WTC11 (cell line): Measurements from ENCODE around the gene PHF11. TPM values are rescaled to one million over a fixed set of nuclear protein-coding genes. Genes with fewer than 3 reads are reported as not detected.

Experiments
- ATAC-seq: fragments of 200-7000 bp; cut with Tn5 transposase; 2 replicates; pipeline ENCODE4 v1.10.0; 2021; ENCODE audit warnings: mild to moderate bottlenecking, moderate library complexity
- CTCF ChIA-PET: fragments of 300-600 bp; sonication (Branson Sonifier 250); formaldehyde crosslinking; loops from one replicate; lab custom pipeline; 2021; ENCODE audit warnings: antibody characterized with exemption; lab: Charles Lee
- POLR2A ChIA-PET: fragments of 350-600 bp; sonication (Branson Sonifier 250); formaldehyde crosslinking; loops from one replicate; lab custom pipeline; 2021; ENCODE audit warnings: antibody characterized with exemption; lab: Charles Lee
- DNase-seq: peaks from one replicate; pipeline ENCODE4 v3.0.0; 2021; ENCODE audit warnings: low spot score
- H3K27ac Mint-ChIP-seq: 2 replicates; pipeline ENCODE4 v1.8.0; 2021; ENCODE audit warnings: mixed read lengths
- H3K27me3 Mint-ChIP-seq: 2 replicates; pipeline ENCODE4 v1.8.0; 2021; ENCODE audit warnings: low read depth, mild to moderate bottlenecking, moderate library complexity, mixed read lengths
- H3K36me3 Mint-ChIP-seq: 2 replicates; pipeline ENCODE4 v1.8.0; 2021; ENCODE audit warnings: mixed read lengths
- H3K4me1 Mint-ChIP-seq: 2 replicates; pipeline ENCODE4 v1.8.0; 2022; ENCODE audit warnings: mixed read lengths
- H3K4me3 Mint-ChIP-seq: 2 replicates; pipeline ENCODE4 v1.8.0; 2021; ENCODE audit warnings: mild to moderate bottlenecking, moderate library complexity, mixed read lengths
- H3K9me3 Mint-ChIP-seq: 2 replicates; pipeline ENCODE4 v1.8.0; 2021; ENCODE audit warnings: mixed read lengths
- CBFB ChIP-seq: sonication (generic); formaldehyde crosslinking; IDR thresholded peaks from 2 replicates; pipeline ENCODE4 v1.8.1; 2022; ENCODE audit warnings: mild to moderate bottlenecking, low read depth, missing genetic modification reagents
- CREB1 ChIP-seq: sonication (generic); formaldehyde crosslinking; IDR thresholded peaks from 2 replicates; pipeline ENCODE4 v1.8.0; 2023; ENCODE audit warnings: mild to moderate bottlenecking, missing genetic modification reagents
- FOXJ3 ChIP-seq: sonication (generic); formaldehyde crosslinking; IDR thresholded peaks from 2 replicates; pipeline ENCODE4 v1.9.0; 2021; ENCODE audit warnings: missing genetic modification reagents, mild to moderate bottlenecking, borderline replicate concordance
- IRF2 ChIP-seq: sonication (generic); formaldehyde crosslinking; IDR thresholded peaks from 2 replicates; pipeline ENCODE4 v1.8.0; 2022; ENCODE audit warnings: low read depth, missing genetic modification reagents, borderline replicate concordance
- JUN ChIP-seq: sonication (generic); formaldehyde crosslinking; IDR thresholded peaks from 2 replicates; pipeline ENCODE4 v1.8.0; 2023; ENCODE audit warnings: mild to moderate bottlenecking, missing genetic modification reagents
- MYBL2 ChIP-seq: sonication (generic); formaldehyde crosslinking; IDR thresholded peaks from 2 replicates; pipeline ENCODE4 v1.8.1; 2023; ENCODE audit warnings: mild to moderate bottlenecking, moderate library complexity, missing genetic modification reagents
- NFYB ChIP-seq: sonication (generic); formaldehyde crosslinking; conservative IDR thresholded peaks from 2 replicates; pipeline ENCODE4 v1.8.0; 2022; ENCODE audit warnings: low read depth, missing genetic modification reagents
- NR1H2 ChIP-seq: sonication (generic); formaldehyde crosslinking; IDR thresholded peaks from 2 replicates; pipeline ENCODE4 v1.9.0; 2021; ENCODE audit warnings: mild to moderate bottlenecking, moderate library complexity, missing genetic modification reagents
- NR3C1 ChIP-seq: sonication (generic); formaldehyde crosslinking; conservative IDR thresholded peaks from 2 replicates; pipeline ENCODE4 v1.8.1; 2023; ENCODE audit warnings: low read depth, mild to moderate bottlenecking, missing genetic modification reagents
- PRRX2 ChIP-seq: fragments of 250-450 bp; sonication (Bioruptor Pico); IDR thresholded peaks from 2 replicates; pipeline ENCODE4 v1.8.0; 2021; ENCODE audit warnings: mild to moderate bottlenecking
- SMAD3 ChIP-seq: sonication (generic); formaldehyde crosslinking; IDR thresholded peaks from 2 replicates; pipeline ENCODE4 v1.8.0; 2022; ENCODE audit warnings: missing genetic modification reagents, mild to moderate bottlenecking, borderline replicate concordance
- SOX15 ChIP-seq: fragments of 250-450 bp; sonication (Bioruptor Pico); IDR thresholded peaks from 2 replicates; pipeline ENCODE4 v1.9.0; 2021; ENCODE audit warnings: mild to moderate bottlenecking
- total RNA-seq: library from RNA; stranded (reverse); gene quantifications from 3 replicates; pipeline ENCODE4 v1.2.3, GENCODE V29; 2021
- TF ChIP-seq, protein P1 (sequence below): fragments of 250-450 bp; sonication (Bioruptor Pico); IDR thresholded peaks from 2 replicates; pipeline ENCODE4 v1.9.0; 2021; ENCODE audit warnings: mild to moderate bottlenecking
- TF ChIP-seq, protein P2 (sequence below): sonication (generic); formaldehyde crosslinking; IDR thresholded peaks from 2 replicates; pipeline ENCODE4 v1.8.1; 2023; ENCODE audit warnings: mild to moderate bottlenecking, missing genetic modification reagents, moderate library complexity
- TF ChIP-seq, protein P3 (sequence below): sonication (generic); formaldehyde crosslinking; IDR thresholded peaks from 2 replicates; pipeline ENCODE4 v1.8.1; 2022; ENCODE audit warnings: missing genetic modification reagents, borderline replicate concordance
- TF ChIP-seq, protein P4 (sequence below): sonication (generic); formaldehyde crosslinking; IDR thresholded peaks from 2 replicates; pipeline ENCODE4 v1.8.1; 2022; ENCODE audit warnings: low read depth, missing genetic modification reagents, borderline replicate concordance
- TF ChIP-seq, protein P5 (sequence below): sonication (generic); formaldehyde crosslinking; IDR thresholded peaks from 2 replicates; pipeline ENCODE4 v1.8.1; 2023; ENCODE audit warnings: mild to moderate bottlenecking, missing genetic modification reagents, moderate library complexity
- TF ChIP-seq, protein P6 (sequence below): sonication (generic); formaldehyde crosslinking; IDR thresholded peaks from 2 replicates; pipeline ENCODE4 v1.8.1; 2023; ENCODE audit warnings: mild to moderate bottlenecking, missing genetic modification reagents
- TF ChIP-seq, protein P7 (sequence below): fragments of 250-450 bp; sonication (Bioruptor Pico); IDR thresholded peaks from 2 replicates; pipeline ENCODE4 v1.9.0; 2021; ENCODE audit warnings: moderate library complexity, mild to moderate bottlenecking, inconsistent platforms, borderline replicate concordance
- TF ChIP-seq, protein P8 (sequence below): fragments of 250-450 bp; sonication (Bioruptor Pico); IDR thresholded peaks from 2 replicates; pipeline ENCODE4 v1.9.0; 2021; ENCODE audit warnings: mild to moderate bottlenecking, borderline replicate concordance
- TF ChIP-seq, protein P9 (sequence below): fragments of 250-450 bp; sonication (Bioruptor Pico); IDR thresholded peaks from 2 replicates; pipeline ENCODE4 v1.9.0; 2021; ENCODE audit warnings: mild to moderate bottlenecking

The PHF11 gene
- total RNA-seq, 1 experiment from 2014 or later, result 9.3 TPM

DNA sequence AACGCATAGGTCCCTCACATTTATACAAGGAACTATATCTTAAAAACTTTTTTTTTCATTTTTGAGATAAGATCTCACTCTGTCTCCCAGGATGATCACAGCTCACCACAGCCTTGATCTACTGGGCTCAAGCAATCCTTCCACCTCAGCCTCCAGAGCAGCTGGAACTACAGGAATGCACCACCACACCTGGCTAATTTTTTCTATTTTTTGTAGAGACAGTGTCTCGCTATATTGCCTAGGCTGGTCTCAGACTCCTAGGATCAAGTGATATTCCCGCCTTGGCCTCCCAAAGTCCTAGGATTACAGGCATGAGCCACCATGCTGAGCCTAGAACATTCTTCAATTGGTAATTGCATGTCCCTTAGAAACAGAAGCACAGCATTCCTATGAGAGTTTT lies 47.9 kb downstream of the PHF11 start:
- Mint-ChIP-seq H3K27me3 (no peaks in the 10 kb centered on the region), H3K27ac (no peak overlapping the region)
- ATAC-seq (no peak), DNase-seq (no peak)
- CTCF ChIA-PET, result no interaction called here
- no peak for TF ChIP-seq MYBL2 (CRISPR knock-in tag)
- TF ChIP-seq NR1H2 (CRISPR knock-in tag), result no peak
- TF ChIP-seq, protein P1, sequence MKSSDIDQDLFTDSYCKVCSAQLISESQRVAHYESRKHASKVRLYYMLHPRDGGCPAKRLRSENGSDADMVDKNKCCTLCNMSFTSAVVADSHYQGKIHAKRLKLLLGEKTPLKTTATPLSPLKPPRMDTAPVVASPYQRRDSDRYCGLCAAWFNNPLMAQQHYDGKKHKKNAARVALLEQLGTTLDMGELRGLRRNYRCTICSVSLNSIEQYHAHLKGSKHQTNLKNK (CRISPR knock-in tag), result no peak
- no peak for TF ChIP-seq FOXJ3 (CRISPR knock-in tag)
- TF ChIP-seq, protein P2, sequence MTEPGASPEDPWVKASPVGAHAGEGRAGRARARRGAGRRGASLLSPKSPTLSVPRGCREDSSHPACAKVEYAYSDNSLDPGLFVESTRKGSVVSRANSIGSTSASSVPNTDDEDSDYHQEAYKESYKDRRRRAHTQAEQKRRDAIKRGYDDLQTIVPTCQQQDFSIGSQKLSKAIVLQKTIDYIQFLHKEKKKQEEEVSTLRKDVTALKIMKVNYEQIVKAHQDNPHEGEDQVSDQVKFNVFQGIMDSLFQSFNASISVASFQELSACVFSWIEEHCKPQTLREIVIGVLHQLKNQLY (CRISPR knock-in tag), result no peak
- TF ChIP-seq NR3C1 (CRISPR knock-in tag), result no peak
- no peak for TF ChIP-seq JUN (CRISPR knock-in tag)
- TF ChIP-seq PRRX2 (CRISPR knock-in tag), result no peak
- TF ChIP-seq, protein P3, sequence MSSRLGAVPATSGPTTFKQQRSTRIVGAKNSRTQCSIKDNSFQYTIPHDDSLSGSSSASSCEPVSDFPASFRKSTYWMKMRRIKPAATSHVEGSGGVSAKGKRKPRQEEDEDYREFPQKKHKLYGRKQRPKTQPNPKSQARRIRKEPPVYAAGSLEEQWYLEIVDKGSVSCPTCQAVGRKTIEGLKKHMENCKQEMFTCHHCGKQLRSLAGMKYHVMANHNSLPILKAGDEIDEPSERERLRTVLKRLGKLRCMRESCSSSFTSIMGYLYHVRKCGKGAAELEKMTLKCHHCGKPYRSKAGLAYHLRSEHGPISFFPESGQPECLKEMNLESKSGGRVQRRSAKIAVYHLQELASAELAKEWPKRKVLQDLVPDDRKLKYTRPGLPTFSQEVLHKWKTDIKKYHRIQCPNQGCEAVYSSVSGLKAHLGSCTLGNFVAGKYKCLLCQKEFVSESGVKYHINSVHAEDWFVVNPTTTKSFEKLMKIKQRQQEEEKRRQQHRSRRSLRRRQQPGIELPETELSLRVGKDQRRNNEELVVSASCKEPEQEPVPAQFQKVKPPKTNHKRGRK, result no peak
- TF ChIP-seq IRF2 (CRISPR knock-in tag), result no peak
- TF ChIP-seq, all 79 proteins: peak for 0
- H3K36me3 Mint-ChIP-seq, result peaks cover 37% of the 10 kb centered on the region
- no peaks in the 10 kb centered on the region for H3K4me1 Mint-ChIP-seq
- H3K9me3 Mint-ChIP-seq, result no peaks in the 10 kb centered on the region
- POLR2A ChIA-PET, result no interaction called here
- H3K4me3 Mint-ChIP-seq, result no peak overlapping the region

DNA sequence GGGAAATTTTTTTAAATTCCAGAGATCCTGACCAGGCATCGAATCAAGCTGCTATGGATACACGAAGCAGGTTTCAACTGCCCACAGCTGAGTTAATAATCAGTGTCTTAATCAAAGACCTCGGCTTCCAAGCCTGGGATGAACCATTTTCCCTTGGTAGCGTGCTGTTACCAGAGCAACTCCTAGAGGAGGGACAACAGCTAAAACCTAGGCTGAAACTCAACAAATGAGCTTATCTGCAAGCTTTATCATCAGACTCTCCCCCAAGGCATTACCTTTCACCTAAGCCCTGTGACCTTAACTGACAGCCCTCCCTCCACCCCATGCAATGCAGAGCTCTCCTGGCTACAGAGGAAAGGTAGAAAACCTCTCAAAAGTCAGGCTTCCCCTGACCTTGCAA lies 49.9 kb downstream of the PHF11 start:
- no peak for DNase-seq
- H3K4me3 Mint-ChIP-seq, result no peak overlapping the region
- no peaks in the 10 kb centered on the region for H3K4me1 Mint-ChIP-seq
- CTCF ChIA-PET, result no interaction called here
- H3K27me3 Mint-ChIP-seq, result no peaks in the 10 kb centered on the region
- ATAC-seq, result no peak
- H3K36me3 Mint-ChIP-seq, result peaks cover 34% of the 10 kb centered on the region
- no peaks in the 10 kb centered on the region for H3K9me3 Mint-ChIP-seq
- H3K27ac Mint-ChIP-seq, result no peak overlapping the region
- POLR2A ChIA-PET, result no interaction called here
- TF ChIP-seq, protein P4, sequence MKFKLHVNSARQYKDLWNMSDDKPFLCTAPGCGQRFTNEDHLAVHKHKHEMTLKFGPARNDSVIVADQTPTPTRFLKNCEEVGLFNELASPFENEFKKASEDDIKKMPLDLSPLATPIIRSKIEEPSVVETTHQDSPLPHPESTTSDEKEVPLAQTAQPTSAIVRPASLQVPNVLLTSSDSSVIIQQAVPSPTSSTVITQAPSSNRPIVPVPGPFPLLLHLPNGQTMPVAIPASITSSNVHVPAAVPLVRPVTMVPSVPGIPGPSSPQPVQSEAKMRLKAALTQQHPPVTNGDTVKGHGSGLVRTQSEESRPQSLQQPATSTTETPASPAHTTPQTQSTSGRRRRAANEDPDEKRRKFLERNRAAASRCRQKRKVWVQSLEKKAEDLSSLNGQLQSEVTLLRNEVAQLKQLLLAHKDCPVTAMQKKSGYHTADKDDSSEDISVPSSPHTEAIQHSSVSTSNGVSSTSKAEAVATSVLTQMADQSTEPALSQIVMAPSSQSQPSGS (CRISPR knock-in tag), result no peak
- TF ChIP-seq, protein P5, sequence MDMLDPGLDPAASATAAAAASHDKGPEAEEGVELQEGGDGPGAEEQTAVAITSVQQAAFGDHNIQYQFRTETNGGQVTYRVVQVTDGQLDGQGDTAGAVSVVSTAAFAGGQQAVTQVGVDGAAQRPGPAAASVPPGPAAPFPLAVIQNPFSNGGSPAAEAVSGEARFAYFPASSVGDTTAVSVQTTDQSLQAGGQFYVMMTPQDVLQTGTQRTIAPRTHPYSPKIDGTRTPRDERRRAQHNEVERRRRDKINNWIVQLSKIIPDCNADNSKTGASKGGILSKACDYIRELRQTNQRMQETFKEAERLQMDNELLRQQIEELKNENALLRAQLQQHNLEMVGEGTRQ, result no peak
- TF ChIP-seq CBFB (CRISPR knock-in tag), result no peak
- TF ChIP-seq, protein P6, sequence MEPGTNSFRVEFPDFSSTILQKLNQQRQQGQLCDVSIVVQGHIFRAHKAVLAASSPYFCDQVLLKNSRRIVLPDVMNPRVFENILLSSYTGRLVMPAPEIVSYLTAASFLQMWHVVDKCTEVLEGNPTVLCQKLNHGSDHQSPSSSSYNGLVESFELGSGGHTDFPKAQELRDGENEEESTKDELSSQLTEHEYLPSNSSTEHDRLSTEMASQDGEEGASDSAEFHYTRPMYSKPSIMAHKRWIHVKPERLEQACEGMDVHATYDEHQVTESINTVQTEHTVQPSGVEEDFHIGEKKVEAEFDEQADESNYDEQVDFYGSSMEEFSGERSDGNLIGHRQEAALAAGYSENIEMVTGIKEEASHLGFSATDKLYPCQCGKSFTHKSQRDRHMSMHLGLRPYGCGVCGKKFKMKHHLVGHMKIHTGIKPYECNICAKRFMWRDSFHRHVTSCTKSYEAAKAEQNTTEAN (CRISPR knock-in tag), result no peak
- TF ChIP-seq, protein P7, sequence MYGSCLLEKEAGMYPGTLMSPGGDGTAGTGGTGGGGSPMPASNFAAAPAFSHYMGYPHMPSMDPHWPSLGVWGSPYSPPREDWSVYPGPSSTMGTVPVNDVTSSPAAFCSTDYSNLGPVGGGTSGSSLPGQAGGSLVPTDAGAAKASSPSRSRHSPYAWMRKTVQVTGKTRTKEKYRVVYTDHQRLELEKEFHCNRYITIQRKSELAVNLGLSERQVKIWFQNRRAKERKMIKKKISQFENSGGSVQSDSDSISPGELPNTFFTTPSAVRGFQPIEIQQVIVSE, result no peak
- no peak for TF ChIP-seq NFYB
- no peak for TF ChIP-seq SOX15 (CRISPR knock-in tag)
- TF ChIP-seq, protein P8, sequence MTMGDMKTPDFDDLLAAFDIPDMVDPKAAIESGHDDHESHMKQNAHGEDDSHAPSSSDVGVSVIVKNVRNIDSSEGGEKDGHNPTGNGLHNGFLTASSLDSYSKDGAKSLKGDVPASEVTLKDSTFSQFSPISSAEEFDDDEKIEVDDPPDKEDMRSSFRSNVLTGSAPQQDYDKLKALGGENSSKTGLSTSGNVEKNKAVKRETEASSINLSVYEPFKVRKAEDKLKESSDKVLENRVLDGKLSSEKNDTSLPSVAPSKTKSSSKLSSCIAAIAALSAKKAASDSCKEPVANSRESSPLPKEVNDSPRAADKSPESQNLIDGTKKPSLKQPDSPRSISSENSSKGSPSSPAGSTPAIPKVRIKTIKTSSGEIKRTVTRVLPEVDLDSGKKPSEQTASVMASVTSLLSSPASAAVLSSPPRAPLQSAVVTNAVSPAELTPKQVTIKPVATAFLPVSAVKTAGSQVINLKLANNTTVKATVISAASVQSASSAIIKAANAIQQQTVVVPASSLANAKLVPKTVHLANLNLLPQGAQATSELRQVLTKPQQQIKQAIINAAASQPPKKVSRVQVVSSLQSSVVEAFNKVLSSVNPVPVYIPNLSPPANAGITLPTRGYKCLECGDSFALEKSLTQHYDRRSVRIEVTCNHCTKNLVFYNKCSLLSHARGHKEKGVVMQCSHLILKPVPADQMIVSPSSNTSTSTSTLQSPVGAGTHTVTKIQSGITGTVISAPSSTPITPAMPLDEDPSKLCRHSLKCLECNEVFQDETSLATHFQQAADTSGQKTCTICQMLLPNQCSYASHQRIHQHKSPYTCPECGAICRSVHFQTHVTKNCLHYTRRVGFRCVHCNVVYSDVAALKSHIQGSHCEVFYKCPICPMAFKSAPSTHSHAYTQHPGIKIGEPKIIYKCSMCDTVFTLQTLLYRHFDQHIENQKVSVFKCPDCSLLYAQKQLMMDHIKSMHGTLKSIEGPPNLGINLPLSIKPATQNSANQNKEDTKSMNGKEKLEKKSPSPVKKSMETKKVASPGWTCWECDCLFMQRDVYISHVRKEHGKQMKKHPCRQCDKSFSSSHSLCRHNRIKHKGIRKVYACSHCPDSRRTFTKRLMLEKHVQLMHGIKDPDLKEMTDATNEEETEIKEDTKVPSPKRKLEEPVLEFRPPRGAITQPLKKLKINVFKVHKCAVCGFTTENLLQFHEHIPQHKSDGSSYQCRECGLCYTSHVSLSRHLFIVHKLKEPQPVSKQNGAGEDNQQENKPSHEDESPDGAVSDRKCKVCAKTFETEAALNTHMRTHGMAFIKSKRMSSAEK (CRISPR knock-in tag), result no peak
- TF ChIP-seq, protein P9, sequence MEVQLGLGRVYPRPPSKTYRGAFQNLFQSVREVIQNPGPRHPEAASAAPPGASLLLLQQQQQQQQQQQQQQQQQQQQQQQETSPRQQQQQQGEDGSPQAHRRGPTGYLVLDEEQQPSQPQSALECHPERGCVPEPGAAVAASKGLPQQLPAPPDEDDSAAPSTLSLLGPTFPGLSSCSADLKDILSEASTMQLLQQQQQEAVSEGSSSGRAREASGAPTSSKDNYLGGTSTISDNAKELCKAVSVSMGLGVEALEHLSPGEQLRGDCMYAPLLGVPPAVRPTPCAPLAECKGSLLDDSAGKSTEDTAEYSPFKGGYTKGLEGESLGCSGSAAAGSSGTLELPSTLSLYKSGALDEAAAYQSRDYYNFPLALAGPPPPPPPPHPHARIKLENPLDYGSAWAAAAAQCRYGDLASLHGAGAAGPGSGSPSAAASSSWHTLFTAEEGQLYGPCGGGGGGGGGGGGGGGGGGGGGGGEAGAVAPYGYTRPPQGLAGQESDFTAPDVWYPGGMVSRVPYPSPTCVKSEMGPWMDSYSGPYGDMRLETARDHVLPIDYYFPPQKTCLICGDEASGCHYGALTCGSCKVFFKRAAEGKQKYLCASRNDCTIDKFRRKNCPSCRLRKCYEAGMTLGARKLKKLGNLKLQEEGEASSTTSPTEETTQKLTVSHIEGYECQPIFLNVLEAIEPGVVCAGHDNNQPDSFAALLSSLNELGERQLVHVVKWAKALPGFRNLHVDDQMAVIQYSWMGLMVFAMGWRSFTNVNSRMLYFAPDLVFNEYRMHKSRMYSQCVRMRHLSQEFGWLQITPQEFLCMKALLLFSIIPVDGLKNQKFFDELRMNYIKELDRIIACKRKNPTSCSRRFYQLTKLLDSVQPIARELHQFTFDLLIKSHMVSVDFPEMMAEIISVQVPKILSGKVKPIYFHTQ (CRISPR knock-in tag), result no peak
- no peak for TF ChIP-seq SMAD3
- TF ChIP-seq CREB1 (CRISPR knock-in tag), result no peak
